Measurements from ENCODE around the gene PRDM16.

DNA sequence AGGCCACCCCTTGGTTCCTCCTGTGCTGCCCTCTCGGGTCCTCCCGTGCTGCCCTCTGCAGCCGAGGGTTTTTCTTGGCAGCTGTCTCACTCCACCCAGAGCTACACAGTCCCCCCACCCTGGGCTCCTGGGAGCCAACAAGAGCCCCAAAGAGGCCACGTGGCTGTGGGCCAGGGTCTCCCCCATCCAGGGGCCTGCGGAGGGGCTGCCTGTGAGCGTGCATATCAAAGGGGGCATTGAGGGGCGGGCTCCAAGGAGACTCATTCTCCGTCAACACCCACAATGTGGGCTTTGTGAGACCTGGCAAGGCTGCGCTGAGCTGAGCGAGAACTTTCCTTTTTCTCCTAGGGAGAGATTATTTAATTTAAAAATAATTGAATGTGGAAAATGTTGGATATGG is 276.8 kb downstream of the PRDM16 start:
- TF ChIP-seq JUND (IDR thresholded peaks at IDR 0.05) (no peak), RAD21 (IDR thresholded peaks at IDR 0.05) (no peak), MAX (IDR thresholded peaks at IDR 0.05) (no peak), REST (IDR thresholded peaks at IDR 0.05) (no peak), YY1 (IDR thresholded peaks at IDR 0.05) (no peak), HNF4G (IDR thresholded peaks at IDR 0.05) (no peak), GABPA (IDR thresholded peaks at IDR 0.05 in 1 of 2, conservative IDR thresholded peaks at IDR 0.05 in 1 of 2) (no peak)
- TF ChIP-seq, protein P1, sequence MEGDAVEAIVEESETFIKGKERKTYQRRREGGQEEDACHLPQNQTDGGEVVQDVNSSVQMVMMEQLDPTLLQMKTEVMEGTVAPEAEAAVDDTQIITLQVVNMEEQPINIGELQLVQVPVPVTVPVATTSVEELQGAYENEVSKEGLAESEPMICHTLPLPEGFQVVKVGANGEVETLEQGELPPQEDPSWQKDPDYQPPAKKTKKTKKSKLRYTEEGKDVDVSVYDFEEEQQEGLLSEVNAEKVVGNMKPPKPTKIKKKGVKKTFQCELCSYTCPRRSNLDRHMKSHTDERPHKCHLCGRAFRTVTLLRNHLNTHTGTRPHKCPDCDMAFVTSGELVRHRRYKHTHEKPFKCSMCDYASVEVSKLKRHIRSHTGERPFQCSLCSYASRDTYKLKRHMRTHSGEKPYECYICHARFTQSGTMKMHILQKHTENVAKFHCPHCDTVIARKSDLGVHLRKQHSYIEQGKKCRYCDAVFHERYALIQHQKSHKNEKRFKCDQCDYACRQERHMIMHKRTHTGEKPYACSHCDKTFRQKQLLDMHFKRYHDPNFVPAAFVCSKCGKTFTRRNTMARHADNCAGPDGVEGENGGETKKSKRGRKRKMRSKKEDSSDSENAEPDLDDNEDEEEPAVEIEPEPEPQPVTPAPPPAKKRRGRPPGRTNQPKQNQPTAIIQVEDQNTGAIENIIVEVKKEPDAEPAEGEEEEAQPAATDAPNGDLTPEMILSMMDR (IDR thresholded peaks at IDR 0.05; ENCODE audit: low read depth, low read length, missing input control) = no peak
- TF ChIP-seq, protein P2, sequence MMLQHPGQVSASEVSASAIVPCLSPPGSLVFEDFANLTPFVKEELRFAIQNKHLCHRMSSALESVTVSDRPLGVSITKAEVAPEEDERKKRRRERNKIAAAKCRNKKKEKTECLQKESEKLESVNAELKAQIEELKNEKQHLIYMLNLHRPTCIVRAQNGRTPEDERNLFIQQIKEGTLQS (IDR thresholded peaks at IDR 0.05) = no peak
